NCI-H2107 treated with DMSO at 0.1 percent for 48 hours (cell line): ENCODE measurements around the gene NEK2.

Experiments
- DNase-seq: peaks from one replicate; lab custom pipeline; 2025; ENCODE audit not compliant: unreplicated experiment; lab: John Stamatoyannopoulos, UW

The NEK2 gene

GRCh38 chr1:211612786-211613107 is 62.7 kb downstream of the NEK2 start:
- no peak for DNase-seq
